Rectal smooth muscle tissue (tissue), 1 donor: ENCODE measurements around the gene CAMK2A.

Experiments
- H3K27ac ChIP-seq: one replicate; pipeline ENCODE4 v1.7.0; 2013; ENCODE audit warnings: low read depth, low read length, inconsistent platforms
- H3K27me3 ChIP-seq: one replicate; pipeline ENCODE4 v1.7.0; 2013; ENCODE audit warnings: low read length; ENCODE audit not compliant: control insufficient read depth, insufficient read depth
- H3K36me3 ChIP-seq: one replicate; pipeline ENCODE4 v1.7.0; 2013; ENCODE audit warnings: low read length; ENCODE audit not compliant: control insufficient read depth, insufficient read depth
- H3K4me1 ChIP-seq: one replicate; pipeline ENCODE4 v1.7.0; 2013; ENCODE audit warnings: low read length; ENCODE audit not compliant: control insufficient read depth, insufficient read depth
- H3K4me3 ChIP-seq: one replicate; pipeline ENCODE4 v1.7.0; 2013; ENCODE audit warnings: low read length
- H3K9ac ChIP-seq: one replicate; pipeline ENCODE4 v1.7.0; 2013; ENCODE audit warnings: low read length

CAMK2A gene

GRCh38 chr5:150323092-150323491 lies 33.5 kb upstream of the CAMK2A start:
- H3K4me3 ChIP-seq, result no peak overlapping the region
- H3K27me3 ChIP-seq, result peaks cover 3% of the 10 kb centered on the region
- H3K4me1 ChIP-seq, result peaks cover 3% of the 10 kb centered on the region
- no peak overlapping the region for H3K27ac ChIP-seq
- H3K9ac ChIP-seq, result no peak overlapping the region
- no peaks in the 10 kb centered on the region for H3K36me3 ChIP-seq

GRCh38 chr5:150322202-150322601 lies 32.6 kb upstream of the CAMK2A start:
- H3K27me3 ChIP-seq, result peaks cover 3% of the 10 kb centered on the region
- peaks cover 3% of the 10 kb centered on the region for H3K4me1 ChIP-seq
- H3K9ac ChIP-seq, result no peak overlapping the region
- H3K27ac ChIP-seq, result no peak overlapping the region
- H3K4me3 ChIP-seq, result no peak overlapping the region
- no peaks in the 10 kb centered on the region for H3K36me3 ChIP-seq

GRCh38 chr5:150321784-150322183 lies 32.2 kb upstream of the CAMK2A start:
- Histone ChIP-seq H3K27me3 (peaks cover 3% of the 10 kb centered on the region), H3K36me3 (no peaks in the 10 kb centered on the region), H3K4me3 (no peak overlapping the region), H3K4me1 (peaks cover 3% of the 10 kb centered on the region), H3K9ac (no peak overlapping the region), H3K27ac (no peak overlapping the region)

GRCh38 chr5:150321211-150321610 lies 31.6 kb upstream of the CAMK2A start:
- Histone ChIP-seq H3K27ac (no peak overlapping the region), H3K4me1 (peaks cover 3% of the 10 kb centered on the region), H3K36me3 (no peaks in the 10 kb centered on the region), H3K4me3 (no peak overlapping the region), H3K9ac (no peak overlapping the region), H3K27me3 (peaks cover 3% of the 10 kb centered on the region)

- Histone ChIP-seq H3K4me3 (no peak overlapping the region), H3K27ac (peak overlapping the region; percentile 2), H3K36me3 (no peaks in the 10 kb centered on the region), H3K9ac (no peak overlapping the region), H3K27me3 (no peaks in the 10 kb centered on the region), H3K4me1 (peaks cover 3% of the 10 kb centered on the region)
Measured at GRCh38 chr5:150320044-150320613, 30.6 kb upstream of the CAMK2A start.

GRCh38 chr5:150319484-150319790 lies 29.9 kb upstream of the CAMK2A start:
- H3K4me3 ChIP-seq, result no peak overlapping the region
- no peaks in the 10 kb centered on the region for H3K36me3 ChIP-seq
- no peak overlapping the region for H3K27ac ChIP-seq
- no peaks in the 10 kb centered on the region for H3K27me3 ChIP-seq
- H3K4me1 ChIP-seq, result peaks cover 3% of the 10 kb centered on the region
- H3K9ac ChIP-seq, result no peak overlapping the region

- Histone ChIP-seq H3K27ac (no peak overlapping the region), H3K9ac (no peak overlapping the region), H3K4me3 (no peak overlapping the region), H3K27me3 (no peaks in the 10 kb centered on the region), H3K4me1 (peaks cover 3% of the 10 kb centered on the region), H3K36me3 (no peaks in the 10 kb centered on the region)
Measured at GRCh38 chr5:150318613-150319483, 29.3 kb upstream of the CAMK2A start.

GRCh38 chr5:150317048-150318003 lies 27.8 kb upstream of the CAMK2A start:
- Histone ChIP-seq H3K4me1 (peaks cover 3% of the 10 kb centered on the region), H3K4me3 (no peak overlapping the region), H3K9ac (no peak overlapping the region), H3K27me3 (no peaks in the 10 kb centered on the region), H3K36me3 (no peaks in the 10 kb centered on the region), H3K27ac (no peak overlapping the region)

- H3K27ac ChIP-seq, result no peak overlapping the region
- H3K4me1 ChIP-seq, result peaks cover 3% of the 10 kb centered on the region
- H3K9ac ChIP-seq, result no peak overlapping the region
- H3K36me3 ChIP-seq, result no peaks in the 10 kb centered on the region
- no peak overlapping the region for H3K4me3 ChIP-seq
- H3K27me3 ChIP-seq, result no peaks in the 10 kb centered on the region
Measured at GRCh38 chr5:150316320-150316719, 26.7 kb upstream of the CAMK2A start.

- Histone ChIP-seq H3K36me3 (no peaks in the 10 kb centered on the region), H3K27ac (no peak overlapping the region), H3K4me3 (no peak overlapping the region), H3K27me3 (no peaks in the 10 kb centered on the region), H3K9ac (no peak overlapping the region), H3K4me1 (no peaks in the 10 kb centered on the region)
Measured at GRCh38 chr5:150315245-150315644, 25.7 kb upstream of the CAMK2A start.

GRCh38 chr5:150313921-150314716 lies 24.5 kb upstream of the CAMK2A start:
- no peak overlapping the region for H3K27ac ChIP-seq
- H3K4me3 ChIP-seq, result no peak overlapping the region
- H3K4me1 ChIP-seq, result no peaks in the 10 kb centered on the region
- no peak overlapping the region for H3K9ac ChIP-seq
- no peaks in the 10 kb centered on the region for H3K27me3 ChIP-seq
- no peaks in the 10 kb centered on the region for H3K36me3 ChIP-seq

- no peaks in the 10 kb centered on the region for H3K27me3 ChIP-seq
- no peak overlapping the region for H3K9ac ChIP-seq
- no peaks in the 10 kb centered on the region for H3K4me1 ChIP-seq
- H3K4me3 ChIP-seq, result no peak overlapping the region
- H3K27ac ChIP-seq, result no peak overlapping the region
- H3K36me3 ChIP-seq, result no peaks in the 10 kb centered on the region
Measured at GRCh38 chr5:150313501-150313900, 23.9 kb upstream of the CAMK2A start.
